Mucosa of rectum (tissue), 2 donors: ENCODE results near the gene ALG1L2.
"Not testable (repeated sequence)": the region's sequence is repeated elsewhere in the genome, so short reads cannot be mapped to it uniquely, and the experiment has no call there.

Experiments used
- H3K27ac ChIP-seq, 2 donors: one replicate each; pipeline ENCODE4 v1.7.0; 2013; ENCODE audit warnings: inconsistent platforms in 2 of 2, low read depth in 2 of 2, low read length in 2 of 2
- H3K27me3 ChIP-seq, 2 donors: one replicate each; pipeline ENCODE4 v1.7.0; 2013; ENCODE audit warnings: low read length in 2 of 2; ENCODE audit not compliant: control insufficient read depth in 2 of 2, insufficient read depth in 2 of 2
- H3K36me3 ChIP-seq, 2 donors: one replicate each; pipeline ENCODE4 v1.7.0; 2013; ENCODE audit warnings: low read length in 2 of 2; ENCODE audit not compliant: control insufficient read depth in 2 of 2, insufficient read depth in 2 of 2
- H3K4me1 ChIP-seq, 2 donors: one replicate each; pipeline ENCODE4 v1.7.0; 2013; ENCODE audit warnings: low read length in 2 of 2, mild to moderate bottlenecking in 1 of 2; ENCODE audit not compliant: control insufficient read depth in 2 of 2, insufficient read depth in 2 of 2
- H3K4me3 ChIP-seq, 2 donors: one replicate each; pipeline ENCODE4 v1.7.0; 2013; ENCODE audit warnings: low read length in 2 of 2
- H3K9ac ChIP-seq, 2 donors: one replicate each; pipeline ENCODE4 v1.7.0; 2013; ENCODE audit warnings: low read length in 2 of 2, low read depth in 1 of 2, mild to moderate bottlenecking in 1 of 2
- H3K9me3 ChIP-seq, 2 donors: one replicate each; pipeline ENCODE4 v1.7.0; 2013; ENCODE audit warnings: low read length in 2 of 2; ENCODE audit not compliant: control insufficient read depth in 2 of 2
- donor health status: healthy.
- donor health status: Normal muscosa, but diverticular disease.

Gene ALG1L2

DNA sequence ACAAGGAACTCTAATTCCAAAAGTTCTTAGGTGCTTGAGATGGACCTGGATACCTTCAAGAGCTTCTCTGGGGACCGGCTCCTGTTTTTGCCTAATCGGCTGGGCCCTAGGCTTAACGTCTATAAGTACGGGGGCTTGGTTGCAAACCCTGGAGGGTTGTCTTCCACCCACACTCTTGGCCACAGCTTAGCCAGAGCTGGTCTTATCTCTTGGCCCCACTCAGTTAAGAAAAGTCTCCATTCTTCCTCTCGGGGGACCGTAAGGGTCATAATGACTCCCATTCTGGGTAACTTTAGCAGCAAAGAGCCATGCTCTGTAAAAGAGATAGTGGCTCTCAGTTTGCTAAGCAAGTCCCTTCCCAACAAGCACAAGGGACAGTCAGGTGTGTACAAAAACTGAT is 64.8 kb downstream of the ALG1L2 start:
- not testable (repeated sequence) for H3K9ac ChIP-seq, H3K36me3 ChIP-seq, H3K4me1 ChIP-seq, H3K4me3 ChIP-seq, H3K27me3 ChIP-seq, H3K27ac ChIP-seq, H3K9me3 ChIP-seq
